ENCODE results near the gene IRS1. TPM values are rescaled to one million over a fixed set of nuclear protein-coding genes. Genes with fewer than 3 reads are reported as not detected.

Gene IRS1
- total and polyA plus RNA-seq, 2 of the 4 experiments (the other 2 are of a cell fraction): 21.1 to 37.1 TPM

DNA sequence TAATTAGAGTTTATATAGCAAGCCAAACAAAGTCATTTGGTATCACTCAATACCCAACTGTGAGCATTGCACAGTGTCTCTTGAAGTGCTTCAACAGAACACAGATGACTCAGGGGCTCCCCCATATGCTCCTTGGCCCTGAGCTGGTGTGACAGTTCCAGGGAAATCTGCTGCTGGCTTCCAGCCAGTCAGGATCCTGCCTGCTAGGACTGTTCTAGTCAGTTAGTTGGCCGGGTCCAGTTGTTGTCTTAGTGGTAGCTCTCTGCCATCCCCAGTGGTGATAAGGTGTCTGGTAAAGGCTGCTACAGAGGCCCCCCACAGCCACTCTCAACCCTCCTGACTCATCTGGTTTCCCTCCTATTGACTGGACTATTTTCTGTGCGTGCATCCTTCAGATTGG is 100.3 kb downstream of the IRS1 start:
- Histone ChIP-seq H3K9me1 (ENCODE audit: insufficient read depth, low read length) (no peaks in the 10 kb centered on the region), H2AK9ac (replicated peaks; ENCODE audit: low read depth, low read length, poor library complexity) (no peak overlapping the region), H4K91ac (ENCODE audit: insufficient read depth, low read depth, low read length) (no peak overlapping the region), H3K18ac (ENCODE audit: low read depth, low read length) (no peak overlapping the region), H3K23ac (ENCODE audit: low read depth, low read length) (no peak overlapping the region), H3K27me3 (ENCODE audit: control insufficient read depth, insufficient read depth, low read length) (no peaks in the 10 kb centered on the region), H3K9me3 (ENCODE audit: control insufficient read depth, insufficient read depth, low read length) (no peaks in the 10 kb centered on the region), H3K4me2 (ENCODE audit: low read depth, low read length) (no peak overlapping the region), H3K4me3 (ENCODE audit: insufficient read depth, low read depth, low read length) (no peak overlapping the region), H4K5ac (ENCODE audit: low read depth, low read length) (no peak overlapping the region), H3K36me3 (ENCODE audit: control insufficient read depth, insufficient read depth, low read length) (no peaks in the 10 kb centered on the region), H3K14ac (replicated peaks; ENCODE audit: low read depth, low read length) (no peak overlapping the region), H3K4ac (ENCODE audit: low read depth, low read length) (no peak overlapping the region), H4K20me1 (ENCODE audit: insufficient read depth, low read length) (no peaks in the 10 kb centered on the region), H3K27ac (ENCODE audit: insufficient read depth, low read length) (no peak overlapping the region), H2BK15ac (ENCODE audit: low read depth, low read length) (no peak overlapping the region), H3K56ac (ENCODE audit: extremely low read depth, insufficient read depth, low read length) (no peak overlapping the region), H2BK20ac (ENCODE audit: low read depth, low read length) (no peak overlapping the region), H2AK5ac (ENCODE audit: low read depth, low read length) (peak overlapping the region; percentile 40; the same call in 1 of the 2 replicates), H3K79me1 (ENCODE audit: low read depth in 1 of 2, low read length in 2 of 2) (no peaks in the 10 kb centered on the region), H2BK120ac (ENCODE audit: low read depth, low read length) (no peak overlapping the region), H2AFZ (replicated peaks; ENCODE audit: low read length, poor library complexity) (no peak overlapping the region), H2BK5ac (ENCODE audit: low read depth, low read length, poor library complexity, severe bottlenecking) (no peak overlapping the region), H3K9ac (ENCODE audit: low read depth, low read length) (no peak overlapping the region), H4K8ac (ENCODE audit: low read depth in 2 of 2, low read length in 2 of 2) (no peak overlapping the region), H3K4me1 (ENCODE audit: control insufficient read depth, insufficient read depth, low read length) (peaks cover 2% of the 10 kb centered on the region)
- ChIA-PET CTCF (interaction anchor here (0.7 kb wide), 1 partner anchor 71 kb away, joined by 4 read pairs; no protein-coding TSS in a partner anchor), POLR2A (ENCODE audit: unreplicated experiment) (no interaction called here)
- ATAC-seq (ENCODE audit: low read depth) (peak; percentile 25), DNase-seq (peak; percentile 59)
- WGBS, 2 experiments (ENCODE audit: extremely low coverage in 2 of 2, insufficient read length in 1 of 2): no CpG with 5 or more reads among the region's 2 CpGs
- intact Hi-C loops (cut with micrococcal nuclease) (no loop called here), in situ Hi-C loops (cut with MboI; ENCODE audit: low sequenced_read_pairs) (no loop called here), dilution Hi-C loops (cut with HindIII; ENCODE audit: low sequenced_read_pairs, unreplicated experiment) (no loop called here)
- TF ChIP-seq FOS (IDR thresholded peaks at IDR 0.05; ENCODE audit: low read depth, low read length) (no peak), BHLHE40 (IDR thresholded peaks at IDR 0.05; ENCODE audit: low read depth, low read length) (no peak), RFX5 (IDR thresholded peaks at IDR 0.05; ENCODE audit: low read depth, low read length) (no peak), RAD21 (IDR thresholded peaks at IDR 0.05; ENCODE audit: low read length) (no peak)
- BruUV-seq (replicated peaks): no TSS peak

Measured in IMR-90 (cell line).